Measurements from ENCODE around the gene CA10.

Gene CA10

DNA sequence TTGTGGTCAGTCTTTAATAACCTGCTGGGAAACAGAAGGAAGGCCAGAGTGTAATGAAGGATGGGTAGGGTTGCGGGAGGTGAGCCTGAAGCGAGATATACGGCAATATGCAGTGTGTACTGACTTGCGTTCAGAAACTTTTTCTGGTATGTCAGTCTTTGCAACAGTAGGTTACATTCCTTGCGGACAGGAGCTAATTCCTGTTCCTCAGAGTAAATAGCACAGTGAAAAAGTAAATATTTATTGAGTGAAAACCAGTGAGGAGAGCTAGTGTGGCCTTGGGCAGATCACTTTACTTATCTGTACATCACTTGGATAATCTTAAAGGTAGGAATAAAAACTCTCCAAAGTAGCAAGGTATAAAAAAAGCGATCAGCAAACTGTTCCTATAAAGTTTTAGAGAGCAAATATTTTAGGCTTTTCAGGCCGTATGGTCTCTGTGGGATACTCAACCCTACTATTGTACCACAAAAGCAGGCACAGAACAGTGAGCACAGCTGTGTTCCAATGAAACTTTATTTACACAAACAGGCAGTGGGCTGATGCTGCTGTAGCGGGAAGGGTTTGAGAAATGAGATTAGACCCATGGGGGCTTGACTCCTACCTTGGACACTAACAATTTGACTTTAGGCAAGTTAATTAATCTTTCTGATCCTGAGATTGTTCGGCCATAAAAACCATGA, 550.1 kb downstream of the CA10 start:
- no peak for DNase-seq (ENCODE audit: low read depth in 2 of 2)

GRCh38 chr17:51607512-51607911, 551.0 kb downstream of the CA10 start:
- DNase-seq (ENCODE audit: low read depth in 2 of 2), result no peak

- no peak for DNase-seq (ENCODE audit: low read depth in 2 of 2)
Observed at GRCh38 chr17:51604299-51605020, 554.1 kb downstream of the CA10 start.

GRCh38 chr17:51601622-51602261, 556.8 kb downstream of the CA10 start:
- DNase-seq (ENCODE audit: low read depth in 2 of 2), result no peak

DNA sequence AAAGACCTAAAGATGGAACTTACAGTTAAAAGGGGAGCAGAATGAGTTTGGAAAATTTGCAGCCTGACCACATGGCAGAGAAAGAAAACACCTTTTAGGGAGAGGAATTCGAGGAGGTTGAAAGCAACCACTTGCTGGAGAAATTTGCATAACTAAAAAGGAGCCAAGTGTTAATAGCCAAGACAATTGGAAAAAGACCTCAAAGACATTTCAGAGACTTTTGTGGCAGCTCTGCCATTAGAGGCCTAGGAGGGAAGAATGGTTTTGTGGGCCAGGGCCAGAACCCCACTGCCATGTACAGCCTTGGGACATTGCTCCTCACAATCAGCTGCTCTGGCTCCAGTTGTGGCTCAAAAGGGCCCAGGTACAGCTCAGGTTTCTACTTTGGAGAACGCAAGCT, 559.7 kb downstream of the CA10 start:
- no peak for DNase-seq (ENCODE audit: low read depth in 2 of 2)

DNA sequence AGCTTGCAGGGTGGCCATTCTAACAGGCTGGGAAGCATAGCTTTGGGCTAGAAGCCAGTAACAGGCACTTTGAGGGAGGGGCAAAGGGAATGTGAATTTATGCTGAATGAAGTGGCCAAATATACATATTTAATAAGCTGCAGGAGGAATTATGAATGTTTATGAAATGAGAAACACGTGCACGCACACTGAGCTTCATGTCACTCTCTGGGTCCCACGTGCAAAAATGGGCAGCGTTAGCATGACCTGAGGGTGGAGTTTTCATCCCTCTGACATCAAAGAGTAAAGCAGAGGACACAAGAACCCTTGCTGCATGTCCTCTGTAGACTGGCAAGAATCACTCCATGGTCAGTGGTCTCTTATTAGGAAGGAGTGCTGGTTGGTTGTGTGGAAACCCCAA, 561.2 kb downstream of the CA10 start:
- no peak for DNase-seq (ENCODE audit: low read depth in 2 of 2)

DNA sequence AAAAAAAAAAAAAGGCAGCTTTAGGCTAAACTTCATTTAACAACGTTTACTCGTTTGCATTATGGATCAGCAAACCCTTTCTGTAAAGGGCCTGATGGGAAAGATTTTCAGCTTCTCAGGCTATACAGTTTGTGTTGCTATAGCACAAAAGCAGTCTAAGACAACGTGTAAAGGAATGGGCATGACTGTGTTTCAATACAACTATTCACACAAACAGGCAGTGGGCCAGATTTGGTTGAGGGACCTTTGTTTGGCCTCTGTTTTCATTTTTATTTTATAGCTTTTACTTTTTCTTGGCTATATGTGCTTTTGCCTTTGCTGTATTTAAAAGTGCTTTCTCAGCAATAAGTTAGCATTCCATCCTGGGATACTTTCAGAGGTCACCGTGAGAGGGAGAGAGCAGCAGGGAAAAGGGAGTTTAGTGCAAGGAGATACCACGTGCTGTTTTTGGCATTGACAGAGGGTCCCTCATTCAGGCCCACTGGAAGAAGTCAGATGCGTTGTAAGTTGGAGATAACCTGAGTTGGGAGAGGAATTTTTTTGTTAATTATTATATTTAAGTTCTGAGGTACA, 562.6 kb downstream of the CA10 start:
- no peak for DNase-seq (ENCODE audit: low read depth in 2 of 2)

DNA sequence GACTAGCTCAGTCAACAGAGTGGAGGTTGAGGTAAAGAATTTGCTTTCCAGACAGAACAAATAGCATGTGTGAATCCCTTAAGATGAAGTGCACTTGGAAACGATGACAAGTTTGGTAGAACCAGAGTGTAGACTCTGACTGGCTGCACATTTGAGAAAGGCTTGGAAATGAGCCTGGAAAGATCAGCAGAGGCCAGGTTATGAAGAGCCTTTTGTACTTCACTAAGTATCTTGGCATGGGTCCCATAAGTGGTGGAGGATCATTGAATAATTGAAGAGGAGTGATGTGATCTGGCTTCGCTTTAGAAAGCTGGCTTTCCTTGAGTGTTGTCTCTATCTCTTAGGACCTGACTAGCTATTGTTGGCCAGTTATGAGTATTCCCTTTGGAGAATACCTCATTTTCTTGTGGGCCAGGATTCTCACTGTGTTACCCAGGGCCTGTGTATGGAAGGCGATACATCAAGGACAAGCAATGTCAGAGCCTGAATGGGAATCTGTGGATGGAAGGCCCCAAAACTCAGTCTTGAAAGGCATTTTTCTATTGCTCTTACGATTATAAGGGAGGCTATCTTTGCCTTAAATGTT, 568.4 kb downstream of the CA10 start:
- DNase-seq (ENCODE audit: low read depth in 2 of 2), result no peak

DNA sequence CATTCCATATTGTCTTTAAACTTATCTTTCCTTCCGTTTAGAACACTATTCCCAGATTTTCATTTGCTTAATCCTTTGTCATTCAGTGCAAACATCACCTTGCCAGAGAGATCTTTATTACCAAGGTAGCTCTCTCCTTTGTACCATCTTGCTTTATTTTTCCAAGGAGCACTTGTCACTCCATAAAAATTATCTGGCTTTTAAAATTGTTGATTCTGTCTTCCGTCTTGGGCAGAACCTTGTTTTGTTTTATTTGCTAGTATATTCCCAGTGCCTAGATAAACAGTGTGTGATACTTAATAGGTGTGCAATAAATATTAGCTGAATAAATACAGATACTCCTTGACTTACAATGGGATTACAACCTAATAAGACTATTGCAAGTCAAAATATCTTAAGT, 570.5 kb downstream of the CA10 start:
- no peak for DNase-seq (ENCODE audit: low read depth in 2 of 2)

DNA sequence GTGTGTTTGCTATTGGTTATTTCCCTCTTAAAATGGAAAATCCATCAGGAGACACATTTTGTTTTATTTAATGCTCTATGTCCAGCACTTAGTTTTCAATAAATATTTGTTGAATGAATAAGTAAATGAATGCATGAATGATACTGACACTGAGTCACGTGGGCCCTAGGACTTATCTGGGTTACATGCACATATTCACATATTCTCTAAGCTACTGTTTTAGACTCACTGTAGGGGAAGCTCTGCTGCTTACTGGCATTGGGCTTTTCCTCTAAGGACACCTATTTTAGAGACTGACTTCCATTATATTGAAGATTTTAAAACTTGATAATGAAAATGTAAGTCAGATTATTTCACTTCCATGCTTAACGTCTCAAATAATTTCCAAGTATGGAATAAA, 571.0 kb downstream of the CA10 start:
- DNase-seq (ENCODE audit: low read depth in 2 of 2), result no peak

DNA sequence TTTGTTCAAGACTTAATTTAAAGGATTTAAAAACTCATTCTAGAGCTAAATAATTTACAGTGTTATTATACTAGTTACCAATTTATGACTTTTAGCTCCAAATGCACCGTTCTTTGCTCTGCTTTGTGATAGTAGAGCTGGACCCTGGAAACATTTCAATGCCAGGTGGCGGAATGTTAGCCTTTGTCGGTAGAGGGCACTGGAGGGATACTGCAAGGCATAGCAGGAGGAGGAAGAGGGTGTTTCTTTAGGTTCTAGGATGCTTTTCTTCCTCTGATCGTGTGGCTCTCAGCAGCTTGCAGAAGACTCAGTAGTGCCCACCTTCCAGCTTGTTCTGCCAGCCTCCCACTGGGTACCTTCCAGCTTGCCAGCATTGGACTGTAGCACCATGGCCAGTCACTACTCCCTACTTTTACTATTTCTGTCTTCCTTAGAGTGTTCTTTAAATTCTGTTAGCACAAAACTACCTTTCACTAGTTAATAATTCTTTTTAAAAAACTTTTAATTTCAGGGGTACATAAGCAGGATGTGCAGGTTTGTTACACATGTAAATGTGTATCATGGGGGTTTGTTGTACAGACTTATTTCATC, 572.9 kb downstream of the CA10 start:
- DNase-seq (ENCODE audit: low read depth in 2 of 2), result no peak

DNA sequence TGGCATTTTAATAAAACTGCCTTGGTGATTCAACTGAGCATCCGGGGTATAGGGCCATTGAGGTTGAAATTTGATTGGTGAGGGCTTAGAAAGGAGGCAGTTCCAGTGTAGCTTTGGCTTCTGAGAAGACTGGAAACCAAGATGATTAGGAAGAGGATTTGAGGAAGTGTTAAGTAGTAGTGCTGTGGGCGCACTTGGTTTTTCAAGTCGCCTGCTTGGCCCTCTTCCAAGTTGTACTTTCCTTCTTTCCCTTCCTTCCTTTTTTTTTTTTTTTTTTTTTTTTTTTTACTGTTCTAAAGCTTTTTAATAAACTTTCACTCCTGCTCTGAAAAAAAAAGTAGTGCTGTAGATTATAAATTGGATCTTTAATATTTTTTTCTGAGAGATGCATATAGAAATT, 577.6 kb downstream of the CA10 start:
- DNase-seq (ENCODE audit: low read depth in 2 of 2), result no peak

Measured in stimulated activated CD4-positive, alpha-beta T cell treated with anti-CD3 and anti-CD28 coated beads, Interleukin-1b, Interleukin-23, amount 100 ng/mL, for 1 hour (primary cell).